HG03175 (cell line): ENCODE measurements around the gene WDR88.
"Not testable (repeated sequence)": the region's sequence is repeated elsewhere in the genome, so short reads cannot be mapped to it uniquely, and the experiment has no call there.

Experiments used
- ATAC-seq: cut with Tn5 transposase; IDR thresholded peaks from one replicate; pipeline ENCODE4 v1.9.1; 2021; ENCODE audit warnings: mild to moderate bottlenecking, moderate library complexity; ENCODE audit not compliant: unreplicated experiment

WDR88 gene

DNA sequence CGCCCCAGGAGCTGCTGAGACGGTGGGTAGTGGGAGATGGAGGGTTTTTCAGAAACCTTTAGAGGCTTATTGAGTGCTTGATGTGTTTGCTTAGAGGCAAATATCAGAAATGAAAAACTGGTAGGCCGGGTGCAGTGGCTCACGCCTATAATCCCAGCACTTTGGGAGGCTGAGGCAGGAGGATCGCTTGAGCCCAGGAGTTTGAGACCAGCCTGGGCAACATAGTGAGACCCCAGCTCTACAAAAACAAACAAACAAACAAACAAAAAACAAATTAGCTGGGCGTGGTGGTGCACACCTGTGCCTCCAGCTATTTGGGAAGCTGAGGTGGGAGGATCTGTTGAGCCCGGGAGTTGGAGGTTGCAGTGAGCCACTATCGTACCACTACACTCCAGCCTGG is 5.2 kb upstream of the WDR88 start:
- not testable (repeated sequence) for ATAC-seq

DNA sequence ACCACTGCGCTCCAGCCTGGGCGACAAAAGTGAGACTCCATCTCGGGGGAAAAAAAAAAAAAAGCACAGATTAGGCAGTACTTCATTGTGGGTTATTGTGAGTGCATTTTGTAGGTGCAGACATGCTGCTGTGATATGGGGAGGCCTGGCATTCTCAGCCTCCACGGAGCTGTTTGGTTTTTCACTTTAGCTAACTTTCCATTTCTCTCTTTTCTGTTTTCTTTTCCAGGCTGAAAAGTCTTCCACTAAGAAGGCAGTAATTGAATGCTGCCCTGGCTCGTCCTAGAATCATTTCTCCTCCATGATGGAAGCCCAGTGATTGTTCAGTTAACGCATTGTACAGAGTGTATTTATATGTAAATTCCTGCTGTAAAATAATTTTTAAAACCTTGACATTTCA is 2.0 kb upstream of the WDR88 start:
- ATAC-seq, result no peak

DNA sequence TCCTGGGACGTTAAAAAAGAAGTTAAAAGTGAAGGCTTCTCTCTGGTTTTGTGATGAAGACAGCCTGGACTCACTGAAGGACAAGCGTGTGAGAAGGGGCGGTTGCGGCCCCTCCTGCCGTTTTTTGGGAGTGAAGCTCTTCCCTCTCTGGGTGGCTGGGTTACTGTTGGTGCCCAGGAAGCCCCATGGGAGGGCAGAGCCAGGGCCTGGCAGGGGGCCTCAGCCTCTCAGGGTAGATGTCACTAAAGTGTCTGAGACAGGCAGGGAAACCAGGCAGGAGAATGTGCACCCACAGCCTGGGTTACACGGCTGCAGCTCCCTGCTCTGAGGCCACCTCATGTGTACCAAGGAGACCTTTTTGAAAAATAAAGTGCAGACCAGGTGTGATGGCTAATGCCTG is 1.5 kb upstream of the WDR88 start:
- ATAC-seq, result no peak

DNA sequence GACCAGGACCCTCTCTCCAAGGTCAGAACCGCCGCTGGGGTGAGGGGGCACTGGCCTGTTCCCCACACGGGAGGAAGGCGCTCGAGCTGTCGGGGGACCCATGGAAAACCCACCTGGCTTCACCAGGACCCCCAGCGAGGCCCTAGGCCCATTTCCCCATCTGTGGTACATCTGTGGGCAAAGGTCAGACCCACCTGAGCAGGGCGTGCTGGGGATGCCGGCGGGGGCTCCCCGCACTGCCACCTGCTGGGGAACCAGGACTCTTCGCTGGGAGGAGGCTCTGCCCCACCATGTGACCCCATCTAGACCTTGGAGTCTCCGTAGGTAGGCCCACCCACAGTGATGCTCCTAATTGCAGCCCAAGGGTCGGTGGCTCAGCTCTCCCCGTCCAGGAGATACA is 511 bp downstream of the WDR88 start:
- no peak for ATAC-seq

DNA sequence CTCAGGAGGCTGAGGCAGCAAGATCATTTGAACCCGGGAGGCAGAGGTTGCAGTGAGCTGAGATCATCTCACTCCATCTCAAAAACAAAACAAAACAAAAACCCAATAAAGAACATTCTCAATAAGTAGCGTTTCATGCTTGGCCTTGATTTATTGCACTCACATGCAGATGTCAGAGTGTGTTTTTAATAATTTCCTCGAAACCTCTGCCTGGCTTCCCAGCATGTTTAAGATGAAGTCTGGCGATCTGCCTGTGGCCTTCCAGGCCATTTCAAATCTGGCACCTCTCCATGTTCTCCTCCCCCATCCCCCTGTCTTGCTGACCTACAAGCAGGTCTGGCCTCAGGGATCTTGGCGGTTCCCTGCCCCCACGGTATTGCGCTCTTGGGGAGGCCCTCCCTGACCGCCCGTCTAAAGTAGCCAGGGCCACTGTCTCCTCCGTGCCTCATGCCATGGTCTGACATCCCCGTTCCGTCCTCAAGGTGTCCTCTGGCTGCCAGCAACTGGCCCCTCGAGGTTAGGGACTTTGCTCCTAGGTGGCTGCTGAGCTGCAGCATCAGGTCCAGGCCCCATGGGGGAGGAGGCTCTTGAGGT is 1.6 kb downstream of the WDR88 start:
- no peak for ATAC-seq

DNA sequence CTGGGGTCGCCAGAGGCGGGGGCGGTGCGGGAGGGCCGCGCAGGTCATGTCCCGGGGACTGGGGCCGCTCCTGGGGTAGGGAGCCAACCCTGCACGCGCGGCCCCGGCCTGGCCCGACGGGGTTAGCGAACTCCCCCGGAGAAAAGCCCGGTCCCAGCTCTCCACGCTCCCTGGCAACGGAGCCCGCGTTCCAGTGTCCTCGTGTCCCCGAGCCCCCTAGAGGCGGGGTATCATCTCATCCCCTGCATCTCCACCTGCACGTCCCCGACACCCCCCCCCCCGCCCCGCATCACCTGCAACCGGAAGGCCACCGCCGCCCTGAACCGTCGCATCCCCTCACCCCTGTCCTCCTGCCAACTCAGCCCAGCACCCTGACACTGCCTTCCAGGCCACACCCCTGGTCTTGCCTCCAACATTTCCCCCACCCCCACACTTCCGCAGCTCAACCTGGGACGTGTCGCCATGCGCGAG is 2.7 kb downstream of the WDR88 start:
- no peak for ATAC-seq

DNA sequence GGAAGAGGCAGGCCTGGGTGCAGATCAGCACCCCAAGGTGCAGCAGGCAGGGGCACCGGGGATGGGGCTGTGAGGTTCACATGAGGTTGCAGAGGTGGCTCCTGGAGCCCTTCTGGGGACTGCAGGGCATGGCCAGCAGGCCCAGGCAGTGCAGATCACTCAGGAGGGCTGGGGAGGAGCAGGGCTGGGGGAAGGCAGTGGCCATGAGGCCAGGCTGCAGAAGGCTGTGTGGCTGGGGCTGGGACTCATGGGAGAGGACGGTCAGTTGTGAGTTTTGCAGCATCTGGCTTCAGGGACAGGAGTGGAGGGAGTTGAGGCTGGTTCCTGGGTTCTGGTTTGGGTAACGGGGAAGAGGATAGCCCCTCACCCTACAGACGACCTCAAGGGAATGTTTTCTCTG is 7.3 kb downstream of the WDR88 start:
- no peak for ATAC-seq

DNA sequence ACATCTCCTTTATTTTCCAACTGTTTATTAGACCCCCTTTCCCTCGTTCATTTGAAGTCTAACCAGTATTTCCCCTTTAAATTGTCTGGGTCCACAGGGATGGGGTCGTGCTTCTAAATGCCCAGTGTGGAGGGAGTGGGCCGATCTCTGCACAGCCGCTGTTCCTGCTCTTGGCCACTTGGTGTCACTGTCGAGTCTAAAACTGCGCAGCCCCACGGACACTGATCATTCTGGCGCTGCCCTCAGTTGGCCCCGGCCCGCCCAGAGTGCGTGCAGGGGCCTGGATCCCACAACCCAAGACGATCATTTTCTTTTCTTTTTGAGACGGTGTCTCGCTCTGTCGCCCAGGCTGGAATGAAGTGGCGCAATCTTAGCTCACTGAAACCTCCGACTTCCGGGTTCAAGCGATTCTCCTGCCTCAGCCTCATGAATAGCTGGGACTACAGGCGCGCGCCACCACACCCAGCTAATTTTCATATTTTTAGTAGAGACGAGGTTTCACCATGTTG is 12.0 kb downstream of the WDR88 start:
- ATAC-seq, result peak; percentile 64

DNA sequence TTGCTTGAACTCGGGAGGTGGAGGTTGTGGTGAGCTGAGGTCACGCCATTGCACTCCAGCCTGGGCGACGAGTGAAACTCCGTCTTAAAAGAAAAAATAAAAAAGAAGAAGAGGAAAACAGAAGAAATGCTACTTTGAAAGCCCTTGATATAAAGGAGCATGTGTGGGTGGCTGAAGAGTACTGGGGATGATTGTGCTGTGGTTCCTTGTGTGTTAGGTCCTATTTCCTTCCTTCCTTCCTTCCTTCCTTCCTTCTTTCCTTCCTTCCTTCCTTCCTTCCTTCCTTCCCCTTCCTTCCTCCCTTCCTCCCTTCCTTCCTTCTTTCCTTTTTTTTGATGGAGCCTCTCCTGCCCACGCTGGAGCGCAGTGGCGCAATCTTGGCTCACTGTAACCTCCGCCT is 14.3 kb downstream of the WDR88 start:
- no peak for ATAC-seq

DNA sequence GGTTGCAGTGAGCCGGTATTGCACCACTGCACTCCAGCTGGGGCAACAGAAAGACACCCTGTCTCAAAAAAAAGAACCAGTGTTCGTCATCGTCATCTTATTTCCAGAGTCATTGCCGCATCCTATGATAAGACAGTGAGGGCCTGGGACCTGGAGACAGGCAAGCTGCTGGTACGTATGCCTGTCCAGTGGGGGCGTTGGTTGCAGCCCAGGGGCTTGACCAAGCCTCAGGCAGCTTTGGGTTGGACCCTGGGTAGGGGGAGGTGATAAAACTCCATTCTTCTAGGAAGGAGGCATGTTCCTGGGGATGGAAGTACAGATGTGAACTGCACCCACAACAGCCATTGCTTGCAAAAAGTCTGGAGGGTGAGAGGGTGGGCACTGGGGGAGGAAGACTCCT is 15.6 kb downstream of the WDR88 start:
- ATAC-seq, result no peak

DNA sequence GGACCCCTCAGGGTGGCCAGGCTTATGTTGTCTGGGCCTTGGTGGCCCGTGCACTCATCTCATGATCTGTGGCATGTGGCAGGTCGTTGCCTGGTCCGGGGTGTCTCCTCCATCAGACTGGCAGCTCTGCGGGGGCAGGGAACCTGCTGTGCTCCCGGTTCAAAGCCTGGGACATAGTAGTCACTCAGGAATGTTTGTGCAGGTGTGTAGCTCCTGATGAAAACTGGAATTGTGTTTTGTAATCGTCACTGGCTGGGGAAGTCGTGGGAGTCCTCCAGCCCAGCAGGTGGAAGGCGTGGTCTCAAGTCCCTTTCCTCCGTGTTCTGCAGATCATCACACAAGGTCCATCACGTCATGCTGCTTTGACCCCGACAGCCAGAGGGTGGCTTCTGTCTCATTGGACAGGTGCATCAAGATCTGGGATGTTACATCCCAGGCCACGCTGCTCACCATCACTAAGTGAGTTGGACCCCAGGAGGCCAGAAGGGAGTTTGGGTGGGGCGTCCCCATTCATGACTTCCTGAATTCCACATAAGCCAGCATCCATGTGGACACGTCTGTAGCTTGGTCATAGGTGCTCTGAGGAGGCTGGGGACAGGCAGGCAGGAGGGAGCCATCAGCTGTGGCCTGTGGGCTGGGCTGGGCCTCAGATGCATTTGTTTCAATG is 19.1 kb downstream of the WDR88 start:
- ATAC-seq, result no peak

DNA sequence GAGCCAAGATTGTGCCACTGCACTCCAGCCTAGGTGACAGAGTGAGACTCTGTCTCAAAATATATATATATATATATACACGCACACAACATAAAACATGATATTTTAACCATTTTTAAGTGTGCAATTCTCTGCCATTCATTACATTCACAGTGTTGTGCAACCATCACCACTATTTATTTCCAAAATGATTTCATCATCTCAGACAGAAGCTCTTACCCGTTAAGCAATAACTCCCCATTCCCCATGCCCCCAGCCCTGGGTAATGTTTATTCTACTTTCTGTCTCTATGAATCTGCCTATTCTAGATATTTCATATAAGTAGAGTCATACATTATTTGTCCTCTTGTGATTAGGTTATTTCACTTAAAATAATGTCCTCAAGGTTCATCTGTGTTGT is 20.3 kb downstream of the WDR88 start:
- ATAC-seq, result no peak

DNA sequence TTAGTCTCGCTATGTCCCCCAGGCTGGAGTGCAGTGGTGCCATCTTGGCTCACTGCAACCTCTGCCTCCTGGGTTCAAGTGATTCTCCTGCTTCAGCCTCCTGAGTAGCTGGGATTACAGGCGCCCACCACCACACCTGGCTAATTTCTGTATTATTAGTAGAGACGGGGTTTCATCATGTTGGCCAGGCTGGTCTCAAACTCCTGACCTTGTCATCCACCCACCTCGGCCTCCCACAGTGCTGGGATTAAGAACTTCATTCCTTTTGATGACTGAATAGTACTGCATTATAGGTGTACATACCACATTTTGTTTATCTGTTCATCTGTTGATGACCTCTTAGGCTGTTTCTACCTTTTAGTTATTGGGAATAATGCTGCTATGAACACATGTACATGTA is 20.7 kb downstream of the WDR88 start:
- ATAC-seq, result not testable (repeated sequence)

DNA sequence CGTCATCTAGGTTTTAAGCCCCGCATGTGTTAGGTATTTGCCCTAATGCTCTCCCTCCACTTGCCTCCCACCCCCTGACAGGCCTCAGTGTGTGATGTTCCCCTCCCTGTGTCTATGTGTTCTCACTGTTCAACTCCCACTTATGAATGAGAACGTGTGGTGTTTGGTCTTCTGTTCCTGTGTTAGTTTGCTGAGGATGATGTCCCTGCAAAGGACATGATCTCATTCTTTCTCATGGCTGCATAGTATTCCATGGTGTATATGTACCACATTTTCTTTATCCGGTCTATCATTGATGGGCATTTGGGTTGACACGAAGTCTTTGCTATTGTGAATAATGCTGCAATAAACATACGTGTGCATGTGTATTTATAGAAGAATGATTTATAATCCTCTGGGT is 22.4 kb downstream of the WDR88 start:
- ATAC-seq, result not testable (repeated sequence)

DNA sequence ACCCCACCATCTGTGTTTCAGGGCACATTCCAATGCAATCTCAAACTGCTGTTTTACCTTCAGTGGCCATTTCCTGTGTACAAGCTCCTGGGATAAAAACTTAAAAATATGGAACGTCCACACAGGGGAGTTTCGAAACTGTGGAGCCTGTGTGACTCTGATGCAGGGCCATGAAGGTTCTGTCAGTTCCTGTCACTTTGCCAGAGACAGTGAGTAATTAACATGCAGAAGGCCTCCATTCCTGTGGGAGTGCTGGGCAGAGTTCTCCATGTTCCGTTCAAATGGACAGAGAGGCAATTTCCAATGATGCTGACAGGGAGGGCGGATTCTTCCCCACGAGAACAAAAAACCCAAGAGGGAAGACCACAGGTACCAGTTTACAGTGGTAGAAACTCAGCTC is 24.4 kb downstream of the WDR88 start:
- ATAC-seq, result no peak

DNA sequence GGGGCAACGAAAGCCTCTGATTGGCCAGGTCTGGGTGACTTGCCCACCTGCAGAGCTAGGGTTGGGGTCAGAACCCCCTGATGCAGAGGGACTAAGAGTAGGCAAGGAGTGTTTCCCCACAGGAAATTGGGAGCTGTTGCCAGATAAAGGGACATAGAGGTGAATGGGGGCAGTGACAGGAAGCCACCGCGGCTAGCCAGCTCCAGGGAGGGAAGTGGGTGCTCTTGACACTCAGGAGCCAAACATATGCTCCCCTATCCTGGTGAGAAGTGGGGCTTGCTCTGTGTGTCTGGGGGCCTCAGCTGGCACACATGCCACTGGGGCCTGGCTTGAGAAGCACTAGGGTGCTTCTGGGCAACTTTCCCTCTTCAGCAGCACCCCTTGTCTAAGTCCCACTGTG is 26.0 kb downstream of the WDR88 start:
- no peak for ATAC-seq

DNA sequence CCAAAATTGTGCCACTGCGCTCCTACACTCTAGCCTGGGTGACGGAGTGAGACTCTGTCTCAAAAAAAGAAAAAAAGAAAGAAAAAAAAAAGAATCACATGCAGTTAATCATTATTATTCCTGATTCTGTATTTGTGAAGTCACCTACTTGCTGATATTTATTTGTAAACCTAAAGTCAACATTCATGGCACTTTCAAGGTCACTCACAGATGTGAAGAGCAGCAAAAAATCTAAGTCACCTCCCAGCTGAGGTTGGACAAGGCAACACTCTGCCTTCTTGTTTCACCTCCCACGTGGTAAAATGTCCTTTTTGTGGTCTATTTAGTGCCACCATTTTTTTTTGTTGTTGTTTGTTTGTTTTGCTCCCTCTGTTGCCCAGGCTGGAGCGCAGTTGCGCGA is 26.5 kb downstream of the WDR88 start:
- no peak for ATAC-seq

DNA sequence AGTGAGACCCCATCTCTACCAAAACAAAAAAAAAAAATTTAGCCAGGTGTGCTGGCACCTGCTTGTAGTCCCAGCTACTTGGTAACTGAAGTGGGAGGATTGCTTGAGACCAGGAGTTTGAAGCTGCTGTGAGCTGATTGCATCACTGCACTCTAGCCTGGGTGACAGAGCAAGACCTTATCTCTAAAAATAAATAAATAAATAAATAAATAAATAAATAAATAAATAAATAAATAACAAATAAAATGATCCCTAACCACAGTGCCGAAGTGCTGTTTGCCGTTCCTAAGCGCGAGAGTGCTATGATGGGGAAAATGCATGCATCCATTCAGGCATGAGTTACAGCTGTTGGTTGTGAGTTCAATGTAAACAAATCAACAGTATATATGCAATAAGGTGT is 27.2 kb downstream of the WDR88 start:
- no peak for ATAC-seq

DNA sequence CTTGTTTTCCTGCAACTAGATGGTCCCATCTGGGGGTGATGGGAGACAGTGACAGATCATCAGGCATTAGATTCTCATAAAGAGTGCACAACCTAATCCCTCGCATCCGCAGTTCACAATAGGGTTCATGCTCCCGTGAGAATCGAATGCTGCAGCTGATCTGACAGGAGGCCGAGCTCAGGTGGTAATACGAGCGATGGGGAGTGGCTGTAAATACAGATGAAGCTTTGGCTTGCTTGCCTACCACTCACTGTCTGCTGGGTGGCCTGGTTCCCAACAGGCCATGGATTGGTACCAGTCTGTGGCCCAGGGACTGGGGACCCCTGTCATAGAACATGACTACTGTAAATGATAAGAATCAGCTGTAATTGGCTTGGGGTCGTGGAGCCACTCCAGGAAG is 28.0 kb downstream of the WDR88 start:
- no peak for ATAC-seq

DNA sequence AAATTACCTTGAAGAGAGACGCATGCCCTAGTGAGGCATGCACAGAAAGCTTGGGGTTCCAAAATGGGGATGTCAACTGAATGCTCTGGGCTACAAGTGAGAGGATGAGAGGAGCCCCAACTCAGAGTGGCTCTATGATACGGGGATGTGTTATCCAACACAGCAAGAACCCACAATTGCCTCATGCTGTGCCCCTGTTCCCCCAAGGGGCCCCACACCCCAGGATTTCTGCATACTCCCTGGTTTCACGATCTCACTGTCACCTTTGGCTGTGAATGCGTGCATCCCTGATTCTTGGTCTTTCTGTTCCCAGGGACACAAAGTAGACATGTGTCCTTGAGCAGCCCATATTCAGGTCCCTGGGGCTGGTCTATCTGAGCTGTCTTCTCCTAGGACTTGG is 29.3 kb downstream of the WDR88 start:
- no peak for ATAC-seq

DNA sequence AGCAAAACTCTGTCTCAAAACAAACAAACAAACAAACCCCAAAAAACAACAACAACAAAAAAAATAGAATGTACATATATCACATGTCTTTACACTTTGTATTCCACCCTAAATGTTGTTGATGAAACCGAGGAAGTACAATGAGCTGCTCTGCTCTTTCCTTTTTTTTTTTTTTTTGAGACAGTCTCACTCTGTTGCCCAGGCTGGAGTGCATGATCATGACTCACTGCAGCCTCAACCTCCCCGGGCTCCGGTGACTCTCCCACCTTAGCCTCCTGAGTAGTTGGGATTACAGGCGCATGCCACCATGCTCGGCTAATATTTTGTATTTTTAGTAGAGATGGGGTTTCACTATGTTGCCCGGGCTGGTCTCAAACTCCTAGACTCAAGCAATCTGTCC is 31.6 kb downstream of the WDR88 start:
- no peak for ATAC-seq

DNA sequence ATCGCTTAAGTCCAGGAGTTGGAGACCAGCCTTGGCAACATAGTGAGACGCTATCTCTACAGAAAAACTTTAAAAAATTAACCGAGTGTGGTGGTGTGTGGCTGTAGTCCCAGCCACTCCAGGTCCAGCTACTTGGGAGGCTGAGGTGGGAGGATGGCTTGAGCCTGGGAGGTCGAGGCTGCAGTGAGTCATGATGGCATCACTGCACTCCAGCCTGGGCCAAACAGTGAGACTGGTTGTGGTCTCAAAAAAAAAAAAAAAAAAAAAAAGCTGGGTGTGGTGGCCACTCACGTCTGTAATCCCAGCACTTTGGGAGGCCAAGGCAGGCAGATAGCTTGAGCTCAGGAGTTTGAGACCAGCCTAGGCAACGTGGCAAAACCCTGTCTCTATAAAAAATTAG is 34.1 kb downstream of the WDR88 start:
- ATAC-seq, result not testable (repeated sequence)

DNA sequence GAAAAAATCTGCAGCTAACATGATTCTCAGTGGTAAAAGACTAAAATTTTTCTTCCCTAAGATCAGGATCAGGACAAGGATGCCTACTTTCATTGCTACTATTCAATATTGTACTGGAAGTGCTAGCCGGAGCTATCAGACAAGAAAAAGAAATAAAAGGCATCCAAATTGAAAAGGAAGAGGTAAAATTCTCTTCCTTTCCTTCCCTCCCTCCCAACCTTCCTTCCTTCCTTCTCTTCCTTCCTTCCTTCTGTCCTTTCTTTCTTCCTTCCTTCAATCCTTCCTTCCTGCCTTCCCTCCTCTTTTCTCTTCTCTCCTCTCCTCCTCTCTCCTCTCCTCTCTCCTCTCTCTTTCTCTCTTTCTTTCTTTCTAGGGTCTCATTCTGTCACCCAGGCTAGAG is 35.5 kb downstream of the WDR88 start:
- ATAC-seq, result no peak
